NCI-H2107 treated with DMSO at 0.1 percent for 48 hours (cell line): ENCODE data around the gene FGD1.
A peak's percentile ranks its signal among the peaks of the same experiment; 100 is the strongest.

Source experiments
- DNase-seq: peaks from one replicate; lab custom pipeline; 2025; ENCODE audit not compliant: unreplicated experiment; lab: John Stamatoyannopoulos, UW

The FGD1 gene

DNA sequence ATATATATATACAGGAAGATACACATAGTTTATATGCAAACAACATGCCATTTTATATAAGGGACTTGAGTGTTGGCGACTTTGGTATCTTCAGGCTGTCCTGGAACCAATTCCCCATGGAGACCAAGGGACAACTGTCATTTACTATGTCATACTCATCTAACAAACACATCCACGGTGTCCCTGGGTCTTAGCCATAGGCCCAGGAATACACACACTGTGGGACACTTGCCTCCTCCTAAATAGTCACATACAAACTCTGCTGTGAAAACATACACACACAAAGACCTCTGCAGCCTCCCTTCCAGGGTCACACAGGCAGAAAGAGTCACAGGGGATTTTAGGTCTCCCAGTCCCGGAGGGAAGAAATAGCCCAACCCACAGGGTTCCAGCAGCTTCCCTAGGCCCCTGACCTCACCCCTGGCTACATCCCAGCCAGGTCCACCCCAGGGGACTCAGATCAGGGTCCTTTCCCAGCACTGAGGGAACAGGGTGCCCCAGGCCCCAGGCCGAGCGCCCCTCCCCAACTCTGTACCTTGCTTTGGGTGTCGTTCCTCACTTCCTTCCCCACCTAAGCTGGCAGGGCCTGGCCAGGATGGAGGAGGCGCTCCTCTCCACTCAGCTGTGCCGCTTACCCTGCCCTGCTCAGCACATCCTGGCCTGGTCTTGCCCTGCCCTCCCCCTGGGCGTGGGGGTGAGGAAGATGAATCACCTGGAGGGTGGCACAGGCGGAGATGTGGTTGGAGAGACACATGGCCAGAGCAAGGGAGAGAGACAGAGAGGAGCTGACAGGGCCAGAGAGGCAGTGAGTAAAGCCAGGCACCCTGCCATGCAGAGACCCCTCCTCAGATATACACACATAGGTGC, 21.8 kb downstream of the FGD1 start:
- DNase-seq: no peak

DNA sequence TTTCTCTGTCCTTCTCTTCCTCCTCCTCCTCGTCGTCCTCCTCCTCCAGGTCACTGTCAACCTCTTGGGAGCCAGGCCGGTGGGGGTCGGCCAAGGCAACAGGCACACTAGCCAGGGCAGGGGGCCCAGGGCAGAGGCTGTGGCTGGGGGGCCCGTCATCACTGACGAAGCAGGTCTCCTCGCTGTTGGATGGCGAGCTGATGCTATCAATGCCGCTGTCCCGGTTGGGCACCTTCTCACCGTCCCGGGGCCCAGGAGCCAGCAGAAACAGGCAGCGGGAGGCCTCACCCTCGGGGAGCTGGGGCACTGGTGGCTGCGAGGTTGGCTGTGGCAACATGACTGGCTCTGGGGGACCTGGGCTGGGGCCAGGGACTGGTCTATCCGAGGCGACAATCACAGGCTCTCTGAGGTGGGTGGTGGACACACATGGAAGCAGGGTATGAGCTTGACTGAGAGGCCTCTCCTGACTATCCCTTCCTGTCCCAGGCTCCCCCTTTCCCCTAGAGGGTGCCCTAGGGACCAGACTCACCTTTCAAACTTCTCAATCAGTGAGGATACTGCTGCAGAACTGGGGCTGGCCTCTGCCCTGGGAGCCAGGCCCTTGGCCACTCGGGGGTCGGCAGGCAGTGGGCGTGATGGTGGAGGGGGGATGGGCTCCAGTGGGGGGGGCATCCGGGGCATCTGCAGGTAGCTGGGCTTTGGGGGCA, 25.8 kb downstream of the FGD1 start:
- DNase-seq: no peak

GRCh38 chrX:54452920-54453319, 43.1 kb downstream of the FGD1 start:
- DNase-seq: no peak

- DNase-seq: no peak
Measured at GRCh38 chrX:54449929-54450328, 46.1 kb downstream of the FGD1 start.

DNA sequence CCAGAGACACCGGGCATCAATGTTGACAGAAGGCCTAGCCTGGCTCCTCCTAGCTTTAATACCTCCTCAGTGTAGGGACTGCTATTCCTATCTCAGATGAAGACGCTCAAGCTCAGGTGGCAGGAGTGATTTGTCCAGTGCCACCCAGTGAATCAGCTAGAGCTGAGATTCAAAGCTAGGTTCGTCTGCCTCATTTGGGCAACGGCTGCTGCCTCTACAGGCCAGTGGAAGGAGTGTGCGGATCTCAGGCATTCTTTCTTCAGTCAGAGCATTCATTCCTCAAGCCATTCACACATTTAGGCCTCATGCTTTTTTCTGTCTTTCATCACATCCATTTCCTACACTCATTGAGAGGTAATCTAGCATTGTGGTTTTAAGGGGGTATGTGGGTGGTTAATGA, 48.6 kb downstream of the FGD1 start:
- no peak for DNase-seq

GRCh38 chrX:54446084-54446483, 50.0 kb downstream of the FGD1 start:
- no peak for DNase-seq

DNA sequence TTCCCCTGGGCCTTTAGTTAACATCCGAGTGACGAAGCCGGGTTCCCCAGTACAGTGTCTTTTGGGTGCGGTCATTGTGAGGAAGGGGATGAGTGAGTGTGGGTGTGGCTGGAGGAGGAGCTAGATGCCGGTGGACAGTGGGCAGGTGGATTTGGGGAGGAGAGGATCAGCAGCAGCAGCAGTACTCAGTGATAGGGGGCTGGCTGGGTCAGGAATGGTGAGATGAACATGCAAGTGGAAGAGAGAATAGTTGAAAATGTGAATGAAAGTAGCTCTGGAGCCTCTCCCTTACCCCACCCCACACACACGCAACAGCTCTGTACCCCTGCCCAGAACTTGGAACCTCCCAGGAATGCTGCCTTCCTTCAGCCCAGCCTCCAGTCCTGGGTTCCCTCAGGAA, 51.3 kb downstream of the FGD1 start:
- no peak for DNase-seq

DNA sequence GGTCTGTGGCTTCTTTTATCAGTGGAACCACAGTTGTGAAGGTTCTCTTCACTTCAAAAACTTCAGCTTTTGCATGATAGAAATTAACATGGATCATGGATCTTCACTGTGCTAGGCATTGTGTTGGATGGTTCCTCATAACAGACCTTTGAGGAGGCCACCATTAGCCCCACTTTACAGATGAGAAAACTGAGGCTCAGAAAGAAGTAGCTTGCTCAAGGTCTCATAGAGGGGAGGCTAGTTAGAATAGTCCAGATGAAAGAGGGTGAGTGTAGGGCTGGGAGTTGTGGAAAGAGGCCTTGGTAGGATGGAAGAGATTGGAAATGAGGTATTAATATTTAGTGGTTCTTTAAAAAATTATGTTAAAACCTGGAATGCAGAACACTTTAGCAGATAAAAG, 53.2 kb downstream of the FGD1 start:
- DNase-seq: no peak

GRCh38 chrX:54439960-54440871, 55.8 kb downstream of the FGD1 start, which contains the start of gene TSR2:
TSS of gene TSR2 (plus strand) at chrX:54440404. CDS start at chrX:54440422, 18 bp downstream.
- peak; percentile 78 for DNase-seq

GRCh38 chrX:54435121-54435520, 60.9 kb downstream of the FGD1 start:
- DNase-seq: no peak

DNA sequence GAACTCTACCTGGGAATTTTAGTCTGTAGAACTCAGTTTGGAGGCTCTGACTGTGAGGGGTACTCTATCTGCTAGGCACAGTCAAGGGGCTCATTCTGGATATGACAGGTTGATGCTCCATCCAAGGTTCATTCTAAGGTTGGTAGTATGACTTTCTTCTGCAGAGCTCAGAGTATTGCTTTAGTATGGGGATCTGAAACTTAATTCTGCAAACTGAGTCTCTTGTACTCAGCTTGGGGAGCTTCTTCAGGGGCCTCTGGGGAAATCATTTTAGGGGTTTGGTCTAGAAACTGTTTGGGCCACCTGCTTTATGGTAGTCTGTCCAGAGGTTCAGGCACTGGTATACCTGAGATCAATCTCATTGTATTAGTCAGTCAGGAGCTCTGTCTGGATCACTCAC, 65.5 kb downstream of the FGD1 start:
- DNase-seq: no peak

GRCh38 chrX:54427837-54428424, 68.1 kb downstream of the FGD1 start:
- DNase-seq: peak; percentile 22

DNA sequence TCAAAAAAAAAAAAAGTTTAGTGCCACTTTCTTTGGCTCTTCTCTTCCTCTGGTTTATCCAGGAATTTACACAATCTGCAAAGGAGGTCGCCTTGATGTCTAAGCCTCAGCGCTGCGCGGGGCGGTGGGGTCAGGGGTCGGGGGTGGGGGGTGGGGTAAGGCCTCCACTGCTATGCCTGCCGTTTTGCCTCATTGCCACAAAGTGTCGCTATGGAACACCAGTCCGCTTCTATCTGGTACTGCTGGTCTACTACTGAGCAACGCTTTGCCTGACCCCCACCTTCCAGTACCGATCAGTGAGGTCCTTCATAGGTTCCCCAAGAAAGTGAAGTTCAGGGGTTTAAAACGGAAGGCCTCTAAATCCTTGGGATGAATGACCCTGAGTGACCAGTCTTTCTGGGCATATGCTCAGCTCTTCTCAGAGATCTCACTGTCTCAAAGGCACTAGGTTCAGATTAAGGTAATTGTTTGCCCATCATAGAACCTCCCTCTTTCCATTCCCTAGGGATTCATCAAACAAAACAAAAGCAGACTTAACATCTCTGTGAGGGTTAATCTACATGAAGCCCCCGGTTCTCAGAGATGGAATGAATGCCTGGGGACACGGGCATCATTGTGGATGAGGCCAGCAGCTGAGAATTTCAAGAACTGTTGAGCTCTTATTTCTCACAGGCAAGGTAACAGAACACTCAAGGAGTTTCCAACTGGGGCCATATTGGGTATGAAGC, 72.7 kb downstream of the FGD1 start:
- DNase-seq: no peak

GRCh38 chrX:54422168-54422567, 73.9 kb downstream of the FGD1 start:
- no peak for DNase-seq

GRCh38 chrX:54419559-54420302, 76.3 kb downstream of the FGD1 start:
- DNase-seq: no peak

GRCh38 chrX:54416965-54417364, 79.1 kb downstream of the FGD1 start:
- DNase-seq: no peak

GRCh38 chrX:54415534-54416350, 80.3 kb downstream of the FGD1 start:
- DNase-seq: no peak

- no peak for DNase-seq
Measured at GRCh38 chrX:54413753-54414152, 82.3 kb downstream of the FGD1 start.

- peak; percentile 14 for DNase-seq
Measured at GRCh38 chrX:54411732-54412131, 84.3 kb downstream of the FGD1 start.
